ENCODE data around the gene PWP1.

Gene PWP1

DNA sequence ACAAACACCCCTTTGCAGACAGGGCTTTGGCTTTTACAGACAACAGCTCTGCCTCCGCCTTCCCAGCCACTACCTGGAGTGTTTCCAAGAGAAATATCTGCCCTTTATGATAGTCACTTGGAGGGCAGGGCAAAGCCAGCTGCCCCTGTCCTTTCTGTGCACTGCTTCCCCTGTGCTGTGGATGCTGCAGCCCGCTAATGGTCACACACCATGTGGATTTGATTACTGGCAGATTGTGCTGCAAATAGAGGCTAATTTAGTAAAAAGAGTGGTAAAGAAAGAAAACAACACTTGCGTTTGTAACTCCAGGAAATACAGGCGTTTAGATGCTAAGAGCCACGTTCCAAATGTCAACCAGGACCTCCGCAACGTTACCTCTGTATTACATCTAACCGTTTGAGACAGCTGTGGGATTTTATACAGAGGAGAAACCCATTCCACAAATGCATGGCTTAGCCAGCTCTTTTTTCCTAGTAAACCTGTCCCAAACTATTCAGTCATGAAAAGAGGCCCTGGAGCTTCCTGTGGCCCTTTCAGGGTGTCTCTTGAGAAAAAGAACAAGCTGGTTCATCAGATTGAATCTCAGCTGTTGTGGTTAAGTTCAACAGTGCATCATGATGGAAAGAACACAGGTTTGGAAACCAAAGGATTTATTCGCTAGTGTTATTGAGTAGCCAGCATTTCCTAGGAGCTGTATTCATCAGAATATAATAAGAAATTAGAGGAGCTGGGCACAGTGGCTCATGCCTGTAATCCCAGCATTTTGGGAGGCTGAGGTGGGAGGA is 30.1 kb upstream of the PWP1 start:
- TF ChIP-seq, protein P1, sequence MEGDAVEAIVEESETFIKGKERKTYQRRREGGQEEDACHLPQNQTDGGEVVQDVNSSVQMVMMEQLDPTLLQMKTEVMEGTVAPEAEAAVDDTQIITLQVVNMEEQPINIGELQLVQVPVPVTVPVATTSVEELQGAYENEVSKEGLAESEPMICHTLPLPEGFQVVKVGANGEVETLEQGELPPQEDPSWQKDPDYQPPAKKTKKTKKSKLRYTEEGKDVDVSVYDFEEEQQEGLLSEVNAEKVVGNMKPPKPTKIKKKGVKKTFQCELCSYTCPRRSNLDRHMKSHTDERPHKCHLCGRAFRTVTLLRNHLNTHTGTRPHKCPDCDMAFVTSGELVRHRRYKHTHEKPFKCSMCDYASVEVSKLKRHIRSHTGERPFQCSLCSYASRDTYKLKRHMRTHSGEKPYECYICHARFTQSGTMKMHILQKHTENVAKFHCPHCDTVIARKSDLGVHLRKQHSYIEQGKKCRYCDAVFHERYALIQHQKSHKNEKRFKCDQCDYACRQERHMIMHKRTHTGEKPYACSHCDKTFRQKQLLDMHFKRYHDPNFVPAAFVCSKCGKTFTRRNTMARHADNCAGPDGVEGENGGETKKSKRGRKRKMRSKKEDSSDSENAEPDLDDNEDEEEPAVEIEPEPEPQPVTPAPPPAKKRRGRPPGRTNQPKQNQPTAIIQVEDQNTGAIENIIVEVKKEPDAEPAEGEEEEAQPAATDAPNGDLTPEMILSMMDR (IDR thresholded peaks at IDR 0.05; ENCODE audit: low read depth, low read length): no peak
- Histone ChIP-seq H3K27me3 (ENCODE audit: insufficient read depth, low read depth, severe bottlenecking) (no peaks in the 10 kb centered on the region), H3K9me3 (ENCODE audit: severe bottlenecking) (no peaks in the 10 kb centered on the region), H3K27ac (no peak overlapping the region), H3K4me3 (ENCODE audit: low read depth, low read length) (no peak overlapping the region), H3K36me3 (no peaks in the 10 kb centered on the region)
- no peak for DNase-seq

DNA sequence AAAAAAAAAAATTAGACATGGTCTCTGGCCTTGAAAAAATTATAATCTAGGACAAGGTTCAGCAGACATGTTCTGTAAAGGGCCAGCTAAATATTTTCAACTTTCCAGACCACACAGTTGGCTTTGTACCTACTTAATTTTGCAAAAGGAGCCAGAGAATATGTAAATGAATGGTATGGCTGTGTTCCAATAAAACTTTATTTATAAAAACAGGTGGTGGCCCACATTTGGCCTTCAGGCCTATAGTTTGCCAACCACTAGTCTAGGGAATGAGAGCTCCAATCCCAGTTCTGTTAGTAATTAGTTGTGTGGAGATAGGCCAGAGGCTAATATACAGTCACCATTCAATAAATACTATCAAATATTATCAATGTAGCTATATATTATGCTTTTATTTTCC is 29.3 kb upstream of the PWP1 start:
- Histone ChIP-seq H3K36me3 (no peaks in the 10 kb centered on the region), H3K9me3 (ENCODE audit: severe bottlenecking) (no peaks in the 10 kb centered on the region), H3K27me3 (ENCODE audit: insufficient read depth, low read depth, severe bottlenecking) (no peaks in the 10 kb centered on the region), H3K4me3 (ENCODE audit: low read depth, low read length) (no peak overlapping the region), H3K27ac (no peak overlapping the region)
- no peak for DNase-seq
- TF ChIP-seq, protein P1 (IDR thresholded peaks at IDR 0.05; ENCODE audit: low read depth, low read length): no peak

DNA sequence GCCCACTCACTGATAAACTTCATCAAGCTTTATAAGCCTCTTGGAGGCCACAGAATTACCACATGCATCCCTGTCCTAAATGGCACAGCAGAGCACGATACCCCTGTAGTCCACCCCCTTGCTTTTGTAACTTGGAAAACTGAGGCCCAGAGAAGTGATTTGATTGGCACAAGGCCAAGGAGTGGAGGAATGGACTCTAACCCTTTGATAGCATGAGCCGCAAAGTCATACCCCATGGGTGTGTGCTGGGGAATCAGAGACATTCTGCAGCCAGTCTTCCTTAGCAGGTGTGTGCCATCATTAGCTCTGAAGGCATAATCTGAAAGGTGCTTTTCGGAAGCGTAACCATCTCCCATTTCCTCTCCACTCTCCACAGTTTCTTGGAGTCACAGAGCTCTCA is 28.5 kb upstream of the PWP1 start:
- Histone ChIP-seq H3K4me3 (ENCODE audit: low read depth, low read length) (no peak overlapping the region), H3K27ac (no peak overlapping the region), H3K36me3 (no peaks in the 10 kb centered on the region), H3K9me3 (ENCODE audit: severe bottlenecking) (no peaks in the 10 kb centered on the region), H3K27me3 (ENCODE audit: insufficient read depth, low read depth, severe bottlenecking) (no peaks in the 10 kb centered on the region)
- TF ChIP-seq, protein P1 (IDR thresholded peaks at IDR 0.05; ENCODE audit: low read depth, low read length): no peak
- no peak for DNase-seq

DNA sequence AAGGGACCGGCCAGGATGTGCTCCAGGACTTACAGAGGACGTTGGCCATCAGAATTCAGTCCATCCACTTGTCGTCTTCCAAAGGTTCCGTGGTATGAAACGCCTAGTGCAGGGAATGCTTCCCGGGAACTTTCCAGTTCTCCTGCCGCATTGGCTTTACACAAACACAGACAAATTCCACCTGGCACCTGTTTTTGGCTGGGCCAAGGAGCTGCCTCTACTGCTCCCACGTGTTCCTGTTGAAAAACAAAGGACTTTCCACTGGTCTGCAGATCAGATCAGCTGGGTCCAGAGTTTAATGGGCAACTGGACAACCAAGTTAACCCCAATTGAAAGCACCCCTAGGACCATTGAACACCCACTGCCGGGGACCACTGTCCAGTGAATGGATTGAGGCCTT is 28.0 kb upstream of the PWP1 start:
- no peak overlapping the region for H3K4me3 ChIP-seq (ENCODE audit: low read depth, low read length)
- H3K27me3 ChIP-seq (ENCODE audit: insufficient read depth, low read depth, severe bottlenecking): no peaks in the 10 kb centered on the region
- no peaks in the 10 kb centered on the region for H3K9me3 ChIP-seq (ENCODE audit: severe bottlenecking)
- no peaks in the 10 kb centered on the region for H3K36me3 ChIP-seq
- DNase-seq: no peak
- no peak overlapping the region for H3K27ac ChIP-seq
- TF ChIP-seq, protein P1 (IDR thresholded peaks at IDR 0.05; ENCODE audit: low read depth, low read length): no peak

DNA sequence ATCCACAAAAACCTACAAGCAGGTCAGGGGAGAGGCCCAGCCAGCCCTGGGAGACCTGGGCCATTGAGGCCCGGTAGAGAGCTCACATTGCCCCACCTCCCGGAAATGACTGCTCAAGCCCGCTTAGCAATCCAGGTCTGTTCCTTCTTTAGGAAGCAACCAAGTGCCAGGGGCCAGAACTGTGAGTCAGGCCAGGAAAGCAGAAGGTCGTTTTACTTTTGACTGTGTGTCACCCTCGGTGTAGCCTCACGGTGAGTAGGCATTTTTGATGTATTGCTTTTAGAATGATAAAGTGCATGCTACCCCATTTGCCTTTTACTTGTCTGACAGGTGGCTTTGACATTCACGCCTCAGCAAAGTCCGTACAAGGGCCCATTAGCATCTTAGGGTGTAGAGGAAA is 25.4 kb upstream of the PWP1 start:
- H3K36me3 ChIP-seq: no peaks in the 10 kb centered on the region
- H3K9me3 ChIP-seq (ENCODE audit: severe bottlenecking): no peaks in the 10 kb centered on the region
- no peak for DNase-seq
- no peak overlapping the region for H3K27ac ChIP-seq
- no peak overlapping the region for H3K4me3 ChIP-seq (ENCODE audit: low read depth, low read length)
- H3K27me3 ChIP-seq (ENCODE audit: insufficient read depth, low read depth, severe bottlenecking): no peaks in the 10 kb centered on the region
- TF ChIP-seq, protein P1 (IDR thresholded peaks at IDR 0.05; ENCODE audit: low read depth, low read length): no peak
